HFFc6 (cell line): ENCODE data around the gene KHDRBS2. TPM values are rescaled to one million over a fixed set of nuclear protein-coding genes. Genes with fewer than 3 reads are reported as not detected.
"Not testable (repeated sequence)": the region's sequence is repeated elsewhere in the genome, so short reads cannot be mapped to it uniquely, and the experiment has no call there.

Experiments used
- DNase-seq: peaks from one replicate; pipeline ENCODE4 v3.0.0-alpha.2; 2018
- H3K27ac Mint-ChIP-seq: 2 replicates; pipeline ENCODE4 v1.8.0; 2020; ENCODE audit warnings: mild to moderate bottlenecking, mixed read lengths
- H3K27me3 Mint-ChIP-seq: 2 replicates; pipeline ENCODE4 v1.8.0; 2021; ENCODE audit warnings: mild to moderate bottlenecking, moderate library complexity, mixed read lengths; ENCODE audit not compliant: insufficient read depth
- H3K36me3 Mint-ChIP-seq: 2 replicates; pipeline ENCODE4 v1.8.0; 2021; ENCODE audit warnings: low read depth, mixed read lengths
- H3K4me1 Mint-ChIP-seq: 2 replicates; pipeline ENCODE4 v1.8.0; 2020; ENCODE audit warnings: low read depth, mixed read lengths
- H3K4me3 Mint-ChIP-seq: 2 replicates; pipeline ENCODE4 v1.8.0; 2020; ENCODE audit warnings: mild to moderate bottlenecking, moderate library complexity, mixed read lengths
- H3K9me3 Mint-ChIP-seq: 2 replicates; pipeline ENCODE4 v1.8.0; 2020; ENCODE audit warnings: mild to moderate bottlenecking, mixed read lengths
- CTCF ChIP-seq: fragments of 200-600 bp; sonication (generic); IDR thresholded peaks from 2 replicates; pipeline ENCODE4 v1.5.0; 2021; ENCODE audit warnings: antibody characterized with exemption, mild to moderate bottlenecking
- total RNA-seq, 6 experiments: library from RNA; stranded (reverse); fragmentation: NEBNext Ultra II Directional; extraction: Animal tissue kit (Norgen Biotek cat#: 25700); gene quantifications; 2 replicates in 1 of 6; 3 replicates in 5 of 6; pipeline ENCODE4 v1.2.3, GENCODE V29; 2021

The KHDRBS2 gene
- total RNA-seq, 6 experiments from 2014 or later = not detected

DNA sequence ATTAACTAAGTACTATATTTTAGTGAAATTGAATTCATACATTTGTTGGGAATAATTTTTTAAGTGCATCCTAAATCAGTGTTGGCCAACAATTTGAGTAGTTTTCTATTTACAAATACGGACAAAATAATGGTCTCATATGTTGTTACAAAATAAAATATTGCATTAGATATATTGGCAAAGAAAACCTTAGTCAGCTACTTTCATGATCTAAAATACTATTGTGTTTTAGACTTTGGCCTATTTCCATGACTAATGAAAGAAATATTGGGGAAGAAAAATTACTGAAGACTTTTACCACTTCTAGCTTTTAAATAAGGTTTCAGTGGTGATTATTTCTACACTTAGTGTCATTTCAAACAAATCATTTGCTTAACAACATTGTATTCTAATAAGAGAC lies 498.0 kb downstream of the KHDRBS2 start:
- no peak overlapping the region for H3K4me3 Mint-ChIP-seq
- no peaks in the 10 kb centered on the region for H3K27me3 Mint-ChIP-seq
- no peak for TF ChIP-seq CTCF
- no peak overlapping the region for H3K27ac Mint-ChIP-seq
- H3K36me3 Mint-ChIP-seq = no peaks in the 10 kb centered on the region
- H3K9me3 Mint-ChIP-seq = peaks cover 8% of the 10 kb centered on the region; the same call in 1 of the 2 replicates
- H3K4me1 Mint-ChIP-seq = no peaks in the 10 kb centered on the region
- no peak for DNase-seq

DNA sequence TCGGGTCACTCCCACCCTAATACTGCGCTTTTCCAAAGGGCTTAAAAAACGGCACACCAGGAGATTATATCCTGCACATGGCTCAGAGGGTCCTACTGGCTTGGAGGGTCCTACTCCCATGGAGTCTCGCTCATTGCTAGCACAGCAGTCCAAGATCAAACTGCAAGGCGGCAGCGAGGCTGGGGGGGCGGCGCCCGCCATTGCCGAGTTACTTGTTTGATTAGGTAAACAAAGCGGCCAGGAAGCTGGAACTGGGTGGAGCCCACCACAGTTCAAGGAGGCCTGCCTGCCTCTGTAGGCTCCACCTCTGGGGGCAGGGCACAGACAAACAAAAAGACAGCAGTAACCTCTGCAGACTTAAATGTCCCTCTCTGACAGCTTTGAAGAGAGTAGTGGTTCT lies 516.6 kb downstream of the KHDRBS2 start:
- peaks cover 35% of the 10 kb centered on the region for H3K9me3 Mint-ChIP-seq
- not testable (repeated sequence) for H3K4me1 Mint-ChIP-seq, H3K4me3 Mint-ChIP-seq, H3K27ac Mint-ChIP-seq, H3K36me3 Mint-ChIP-seq, DNase-seq, H3K27me3 Mint-ChIP-seq

GRCh38 chr6:61755739-61756138 lies 530.3 kb downstream of the KHDRBS2 start:
- TF ChIP-seq CTCF = no peak
- Mint-ChIP-seq H3K27me3 (no peaks in the 10 kb centered on the region; the same call in 1 of the 2 replicates), H3K27ac (no peak overlapping the region), H3K4me1 (no peaks in the 10 kb centered on the region), H3K9me3 (peaks cover 28% of the 10 kb centered on the region), H3K4me3 (no peak overlapping the region), H3K36me3 (no peaks in the 10 kb centered on the region)
- no peak for DNase-seq

DNA sequence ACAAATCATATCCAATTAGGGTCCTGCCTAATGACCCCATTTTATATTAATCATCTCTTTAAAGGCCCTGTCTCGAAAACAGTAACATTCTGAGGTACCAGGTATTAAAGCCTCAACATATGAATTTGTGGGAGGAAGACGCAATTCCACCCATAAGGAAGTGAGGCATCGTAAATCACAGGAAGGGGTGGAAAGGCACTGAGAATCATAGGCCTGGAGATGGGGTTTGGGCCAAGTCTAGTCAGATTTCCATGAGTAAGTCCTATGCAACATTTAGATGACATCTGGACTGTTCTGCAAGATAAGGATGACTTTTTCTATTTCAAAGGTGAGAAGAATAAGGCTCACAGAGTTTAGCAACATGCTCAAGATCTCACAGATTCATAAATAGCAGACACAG lies 534.0 kb downstream of the KHDRBS2 start:
- no peaks in the 10 kb centered on the region; the same call in 1 of the 2 replicates for H3K27me3 Mint-ChIP-seq
- TF ChIP-seq CTCF = no peak
- no peak for DNase-seq
- H3K4me3 Mint-ChIP-seq = no peak overlapping the region
- H3K4me1 Mint-ChIP-seq = no peaks in the 10 kb centered on the region
- peaks cover 20% of the 10 kb centered on the region for H3K9me3 Mint-ChIP-seq
- H3K36me3 Mint-ChIP-seq = no peaks in the 10 kb centered on the region
- no peak overlapping the region for H3K27ac Mint-ChIP-seq

DNA sequence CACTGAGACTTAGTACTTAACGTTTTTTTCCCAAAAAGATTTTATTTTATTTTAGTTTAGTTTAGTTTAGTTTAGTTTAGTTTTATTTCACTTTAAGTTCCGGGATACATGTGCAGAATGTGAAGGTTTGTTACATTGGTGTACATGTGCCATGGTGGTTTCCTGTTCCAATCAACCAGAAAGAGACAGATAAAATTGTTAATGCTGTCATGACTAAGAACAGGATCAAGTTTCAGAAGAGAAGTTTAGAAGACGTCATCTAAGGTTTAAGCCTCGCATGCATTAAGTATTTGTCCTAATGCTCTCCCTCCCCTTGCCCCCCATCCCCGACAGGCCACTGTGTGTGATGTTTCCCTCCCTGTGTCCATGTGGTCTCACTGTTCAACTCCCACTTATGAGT lies 540.0 kb downstream of the KHDRBS2 start:
- no peak for DNase-seq
- TF ChIP-seq CTCF = no peak
- Mint-ChIP-seq H3K27ac (no peak overlapping the region), H3K4me3 (no peak overlapping the region), H3K36me3 (no peaks in the 10 kb centered on the region), H3K4me1 (no peaks in the 10 kb centered on the region), H3K9me3 (peaks cover 16% of the 10 kb centered on the region), H3K27me3 (no peaks in the 10 kb centered on the region)

DNA sequence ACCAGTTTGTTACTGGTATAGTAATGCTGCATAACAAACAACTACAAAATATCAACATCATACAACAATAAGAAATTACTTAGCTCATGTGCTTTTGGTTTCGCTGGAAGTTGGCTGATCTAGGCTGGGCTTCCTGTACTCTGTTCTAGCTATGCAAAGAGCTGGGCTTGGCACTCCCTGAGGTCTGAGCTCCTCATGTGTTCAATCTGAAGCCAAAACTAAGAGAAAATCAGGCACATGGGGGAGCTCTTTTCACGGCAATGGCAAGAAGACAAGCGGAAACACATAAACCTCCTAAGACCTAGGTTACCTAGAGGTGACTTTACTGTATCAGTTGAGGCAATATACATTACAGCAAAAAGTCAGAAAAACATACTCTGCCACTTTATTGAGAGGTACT lies 574.2 kb downstream of the KHDRBS2 start:
- peaks cover 19% of the 10 kb centered on the region for H3K9me3 Mint-ChIP-seq
- no peak for TF ChIP-seq CTCF
- H3K27me3 Mint-ChIP-seq = no peaks in the 10 kb centered on the region
- no peak for DNase-seq
- no peak overlapping the region for H3K4me3 Mint-ChIP-seq
- no peaks in the 10 kb centered on the region for H3K4me1 Mint-ChIP-seq
- H3K36me3 Mint-ChIP-seq = no peaks in the 10 kb centered on the region
- no peak overlapping the region for H3K27ac Mint-ChIP-seq
